ENCODE results near the gene RCC2.

DNA sequence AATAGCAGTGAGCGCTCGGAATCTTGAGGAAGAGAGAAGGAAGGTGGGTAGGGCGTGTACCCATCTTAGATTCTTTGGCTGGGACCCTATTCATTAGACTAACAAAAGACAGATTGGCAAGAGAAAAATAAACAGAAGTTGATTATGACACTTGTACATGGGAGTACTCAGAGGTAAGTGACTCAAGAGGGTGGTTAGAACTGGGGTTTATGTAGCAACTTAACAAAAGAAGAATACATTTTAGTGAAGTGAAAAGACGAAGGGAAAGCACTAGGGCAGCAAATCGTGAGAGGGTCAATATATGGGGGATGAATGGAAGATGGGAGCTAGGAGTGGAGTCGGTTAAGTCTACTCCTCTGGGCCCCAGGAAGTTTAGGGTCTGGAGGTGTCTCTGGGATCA is 25.8 kb upstream of the RCC2 start:
- TF ChIP-seq, protein P1, sequence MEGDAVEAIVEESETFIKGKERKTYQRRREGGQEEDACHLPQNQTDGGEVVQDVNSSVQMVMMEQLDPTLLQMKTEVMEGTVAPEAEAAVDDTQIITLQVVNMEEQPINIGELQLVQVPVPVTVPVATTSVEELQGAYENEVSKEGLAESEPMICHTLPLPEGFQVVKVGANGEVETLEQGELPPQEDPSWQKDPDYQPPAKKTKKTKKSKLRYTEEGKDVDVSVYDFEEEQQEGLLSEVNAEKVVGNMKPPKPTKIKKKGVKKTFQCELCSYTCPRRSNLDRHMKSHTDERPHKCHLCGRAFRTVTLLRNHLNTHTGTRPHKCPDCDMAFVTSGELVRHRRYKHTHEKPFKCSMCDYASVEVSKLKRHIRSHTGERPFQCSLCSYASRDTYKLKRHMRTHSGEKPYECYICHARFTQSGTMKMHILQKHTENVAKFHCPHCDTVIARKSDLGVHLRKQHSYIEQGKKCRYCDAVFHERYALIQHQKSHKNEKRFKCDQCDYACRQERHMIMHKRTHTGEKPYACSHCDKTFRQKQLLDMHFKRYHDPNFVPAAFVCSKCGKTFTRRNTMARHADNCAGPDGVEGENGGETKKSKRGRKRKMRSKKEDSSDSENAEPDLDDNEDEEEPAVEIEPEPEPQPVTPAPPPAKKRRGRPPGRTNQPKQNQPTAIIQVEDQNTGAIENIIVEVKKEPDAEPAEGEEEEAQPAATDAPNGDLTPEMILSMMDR (IDR thresholded peaks at IDR 0.05; ENCODE audit: low read depth, low read length): no peak
- TF ChIP-seq POLR2A (IDR thresholded peaks at IDR 0.05; ENCODE audit: extremely low read depth, insufficient read length): no peak

All from NB4 (cell line).